Measurements from ENCODE around the gene HSF5.
A peak's percentile ranks its signal among the peaks of the same experiment; 100 is the strongest.

HSF5 gene

GRCh38 chr17:58527949-58528348 is 39.7 kb upstream of the HSF5 start:
- Mint-ChIP-seq H3K27me3 (ENCODE audit: low read depth) (peaks cover 38% of the 10 kb centered on the region), H3K9me3 (no peaks in the 10 kb centered on the region), H3K27ac (no peak overlapping the region), H3K4me1 (ENCODE audit: low read depth) (peaks cover 13% of the 10 kb centered on the region), H3K36me3 (ENCODE audit: low read depth) (no peaks in the 10 kb centered on the region), H3K4me3 (no peak overlapping the region)
- DNase-seq (ENCODE audit: low spot score): no peak

GRCh38 chr17:58527306-58527705 is 39.1 kb upstream of the HSF5 start:
- H3K27me3 Mint-ChIP-seq (ENCODE audit: low read depth): peaks cover 32% of the 10 kb centered on the region
- H3K4me3 Mint-ChIP-seq: no peak overlapping the region
- H3K36me3 Mint-ChIP-seq (ENCODE audit: low read depth): no peaks in the 10 kb centered on the region
- H3K4me1 Mint-ChIP-seq (ENCODE audit: low read depth): peaks cover 13% of the 10 kb centered on the region
- H3K27ac Mint-ChIP-seq: peak overlapping the region; percentile 45
- DNase-seq (ENCODE audit: low spot score): no peak
- H3K9me3 Mint-ChIP-seq: no peaks in the 10 kb centered on the region

GRCh38 chr17:58525239-58525638 is 37.0 kb upstream of the HSF5 start:
- Mint-ChIP-seq H3K27ac (no peak overlapping the region), H3K27me3 (ENCODE audit: low read depth) (peaks cover 18% of the 10 kb centered on the region), H3K9me3 (no peaks in the 10 kb centered on the region), H3K4me1 (ENCODE audit: low read depth) (peaks cover 13% of the 10 kb centered on the region), H3K36me3 (ENCODE audit: low read depth) (no peaks in the 10 kb centered on the region), H3K4me3 (no peak overlapping the region)
- no peak for DNase-seq (ENCODE audit: low spot score)

- H3K9me3 Mint-ChIP-seq: no peaks in the 10 kb centered on the region
- no peak overlapping the region for H3K27ac Mint-ChIP-seq
- no peak overlapping the region for H3K4me3 Mint-ChIP-seq
- no peak for DNase-seq (ENCODE audit: low spot score)
- H3K27me3 Mint-ChIP-seq (ENCODE audit: low read depth): peaks cover 4% of the 10 kb centered on the region
- peaks cover 14% of the 10 kb centered on the region for H3K4me1 Mint-ChIP-seq (ENCODE audit: low read depth)
- peaks cover 2% of the 10 kb centered on the region for H3K36me3 Mint-ChIP-seq (ENCODE audit: low read depth)
Measured at GRCh38 chr17:58521680-58522079, 33.5 kb upstream of the HSF5 start.

- Mint-ChIP-seq H3K27ac (no peak overlapping the region), H3K4me3 (no peak overlapping the region), H3K36me3 (ENCODE audit: low read depth) (peaks cover 2% of the 10 kb centered on the region), H3K9me3 (no peaks in the 10 kb centered on the region), H3K27me3 (ENCODE audit: low read depth) (peaks cover 4% of the 10 kb centered on the region), H3K4me1 (ENCODE audit: low read depth) (peaks cover 18% of the 10 kb centered on the region)
- DNase-seq (ENCODE audit: low spot score): no peak
Measured at GRCh38 chr17:58520843-58521430, 32.7 kb upstream of the HSF5 start.

GRCh38 chr17:58517928-58518609 is 29.9 kb upstream of the HSF5 start:
- Mint-ChIP-seq H3K4me3 (peak overlapping the region; percentile 89), H3K27ac (peak overlapping the region; percentile 99), H3K4me1 (ENCODE audit: low read depth) (peaks cover 33% of the 10 kb centered on the region), H3K27me3 (ENCODE audit: low read depth) (peaks cover 4% of the 10 kb centered on the region), H3K9me3 (no peaks in the 10 kb centered on the region), H3K36me3 (ENCODE audit: low read depth) (peaks cover 3% of the 10 kb centered on the region)
- peak; percentile 100 for DNase-seq (ENCODE audit: low spot score)

- H3K27ac Mint-ChIP-seq: peak overlapping the region; percentile 99
- H3K27me3 Mint-ChIP-seq (ENCODE audit: low read depth): peaks cover 4% of the 10 kb centered on the region
- H3K9me3 Mint-ChIP-seq: no peaks in the 10 kb centered on the region
- no peak for DNase-seq (ENCODE audit: low spot score)
- peak overlapping the region; percentile 89 for H3K4me3 Mint-ChIP-seq
- peaks cover 37% of the 10 kb centered on the region for H3K4me1 Mint-ChIP-seq (ENCODE audit: low read depth)
- peaks cover 7% of the 10 kb centered on the region for H3K36me3 Mint-ChIP-seq (ENCODE audit: low read depth)
Measured at GRCh38 chr17:58517378-58517927, 29.2 kb upstream of the HSF5 start.

- Mint-ChIP-seq H3K9me3 (no peaks in the 10 kb centered on the region), H3K4me1 (ENCODE audit: low read depth) (peaks cover 37% of the 10 kb centered on the region), H3K36me3 (ENCODE audit: low read depth) (peaks cover 7% of the 10 kb centered on the region), H3K4me3 (peak overlapping the region; percentile 89), H3K27me3 (ENCODE audit: low read depth) (peaks cover 4% of the 10 kb centered on the region), H3K27ac (peak overlapping the region; percentile 99)
- DNase-seq (ENCODE audit: low spot score): no peak
Measured at GRCh38 chr17:58516644-58517377, 28.6 kb upstream of the HSF5 start.

- Mint-ChIP-seq H3K9me3 (no peaks in the 10 kb centered on the region), H3K4me3 (peak overlapping the region; percentile 89), H3K4me1 (ENCODE audit: low read depth) (peaks cover 41% of the 10 kb centered on the region), H3K36me3 (ENCODE audit: low read depth) (peaks cover 22% of the 10 kb centered on the region), H3K27me3 (ENCODE audit: low read depth) (peaks cover 4% of the 10 kb centered on the region), H3K27ac (peak overlapping the region; percentile 53)
- no peak for DNase-seq (ENCODE audit: low spot score)
Measured at GRCh38 chr17:58515286-58515685, 27.1 kb upstream of the HSF5 start.

GRCh38 chr17:58514770-58515157 is 26.6 kb upstream of the HSF5 start:
- peaks cover 45% of the 10 kb centered on the region for H3K4me1 Mint-ChIP-seq (ENCODE audit: low read depth)
- peak overlapping the region; percentile 89 for H3K4me3 Mint-ChIP-seq
- no peak for DNase-seq (ENCODE audit: low spot score)
- H3K27ac Mint-ChIP-seq: peak overlapping the region; percentile 13
- H3K36me3 Mint-ChIP-seq (ENCODE audit: low read depth): peaks cover 27% of the 10 kb centered on the region
- no peaks in the 10 kb centered on the region for H3K9me3 Mint-ChIP-seq
- peaks cover 4% of the 10 kb centered on the region for H3K27me3 Mint-ChIP-seq (ENCODE audit: low read depth)

- peak; percentile 79 for DNase-seq (ENCODE audit: low spot score)
- Mint-ChIP-seq H3K9me3 (no peaks in the 10 kb centered on the region), H3K27ac (peak within 1 kb of the TSS; percentile 85), H3K4me3 (peak within 1 kb of the TSS; percentile 89), H3K36me3 (ENCODE audit: low read depth) (peaks cover 32% of the 10 kb centered on the region), H3K27me3 (ENCODE audit: low read depth) (peaks cover 4% of the 10 kb centered on the region), H3K4me1 (ENCODE audit: low read depth) (peaks cover 44% of the 10 kb centered on the region)
Measured at GRCh38 chr17:58513965-58514769, 26.0 kb upstream of the HSF5 start, which contains the start of gene MTMR4. MTMR4 (minus strand) TSS chr17:58514638; CDS start chr17:58514407, 231 bp downstream.

GRCh38 chr17:58513267-58513964 is 25.2 kb upstream of the HSF5 start:
- H3K9me3 Mint-ChIP-seq: no peaks in the 10 kb centered on the region
- peaks cover 4% of the 10 kb centered on the region for H3K27me3 Mint-ChIP-seq (ENCODE audit: low read depth)
- H3K27ac Mint-ChIP-seq: peak overlapping the region; percentile 62
- H3K36me3 Mint-ChIP-seq (ENCODE audit: low read depth): peaks cover 35% of the 10 kb centered on the region
- H3K4me3 Mint-ChIP-seq: peak overlapping the region; percentile 89
- peak; percentile 23 for DNase-seq (ENCODE audit: low spot score)
- H3K4me1 Mint-ChIP-seq (ENCODE audit: low read depth): peaks cover 43% of the 10 kb centered on the region

- Mint-ChIP-seq H3K4me1 (ENCODE audit: low read depth) (peaks cover 28% of the 10 kb centered on the region), H3K4me3 (no peak overlapping the region), H3K27me3 (ENCODE audit: low read depth) (no peaks in the 10 kb centered on the region), H3K9me3 (no peaks in the 10 kb centered on the region), H3K36me3 (ENCODE audit: low read depth) (peaks cover 52% of the 10 kb centered on the region), H3K27ac (peak overlapping the region; percentile 27)
- no peak for DNase-seq (ENCODE audit: low spot score)
Measured at GRCh38 chr17:58510075-58510474, 21.9 kb upstream of the HSF5 start.
